IPS DF 6.9 (cell line): ENCODE measurements around the gene RABAC1.

Experiments used
- DNase-seq: peaks from one replicate; pipeline ENCODE4 v3.0.0-alpha.2; 2013; ENCODE audit warnings: low read depth, low spot score
- H3K27ac ChIP-seq: one replicate; pipeline ENCODE4 v1.5.1; 2013; ENCODE audit warnings: low read length, control low read depth
- H3K27me3 ChIP-seq: 2 replicates; pipeline ENCODE4 v1.6.1; 2013; ENCODE audit warnings: mild to moderate bottlenecking, low read length; ENCODE audit not compliant: control insufficient read depth, insufficient read depth
- H3K36me3 ChIP-seq: 2 replicates; pipeline ENCODE4 v1.6.1; 2013; ENCODE audit warnings: low read length; ENCODE audit not compliant: control insufficient read depth, insufficient read depth
- H3K4me1 ChIP-seq: 2 replicates; pipeline ENCODE4 v1.6.1; 2013; ENCODE audit warnings: low read length; ENCODE audit not compliant: control insufficient read depth, insufficient read depth
- H3K4me3 ChIP-seq: 2 replicates; pipeline ENCODE4 v1.5.1; 2013; ENCODE audit warnings: mild to moderate bottlenecking, low read length
- H3K9me3 ChIP-seq: 2 replicates; pipeline ENCODE4 v1.6.1; 2013; ENCODE audit warnings: low read length, inconsistent platforms; ENCODE audit not compliant: control insufficient read depth, insufficient read depth
- WGBS: extraction: QIAGEN DNeasy Blood & Tissue Kit; methylation state at CpG from one replicate; pipeline ENCODE4 v1.1.7; 2013; ENCODE audit warnings: mixed read lengths, missing lambda C conversion rate; ENCODE audit not compliant: insufficient read length, insufficient coverage; 5-methylcytosine and 5-hydroxymethylcytosine counted together

RABAC1 gene

DNA sequence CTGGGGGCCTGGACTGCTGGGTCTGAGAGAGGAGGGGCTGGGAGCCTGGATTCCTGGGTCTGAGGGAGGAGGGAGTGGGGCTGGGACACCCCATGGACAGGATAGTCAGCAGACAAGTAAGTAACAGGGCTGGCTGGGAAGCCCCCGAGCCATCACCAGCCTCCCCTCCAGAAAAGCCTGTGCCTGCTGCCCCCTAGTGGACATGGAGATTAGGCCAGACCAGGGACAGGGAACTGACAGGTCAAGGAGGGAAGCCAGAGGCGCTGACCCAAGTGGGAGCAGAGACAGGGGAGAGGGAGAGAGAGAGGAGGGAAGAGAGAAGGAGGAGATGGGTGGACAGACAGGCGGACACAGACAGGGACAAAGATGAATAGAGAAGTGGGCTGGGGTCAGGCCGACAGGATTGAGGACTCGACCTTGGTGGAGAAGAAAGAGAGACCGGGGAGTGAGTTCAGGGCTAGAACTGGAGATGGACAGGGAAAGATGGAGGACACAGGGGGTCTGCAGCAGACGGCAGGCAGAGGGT, 24.2 kb downstream of the RABAC1 start:
- no peak overlapping the region for H3K27ac ChIP-seq
- no peaks in the 10 kb centered on the region for H3K9me3 ChIP-seq
- no CpG with 5 or more reads among the region's 7 CpGs for WGBS
- DNase-seq = no peak
- H3K36me3 ChIP-seq = no peaks in the 10 kb centered on the region
- H3K4me1 ChIP-seq = peaks cover 4% of the 10 kb centered on the region
- H3K4me3 ChIP-seq = no peak overlapping the region
- peaks cover 66% of the 10 kb centered on the region for H3K27me3 ChIP-seq

DNA sequence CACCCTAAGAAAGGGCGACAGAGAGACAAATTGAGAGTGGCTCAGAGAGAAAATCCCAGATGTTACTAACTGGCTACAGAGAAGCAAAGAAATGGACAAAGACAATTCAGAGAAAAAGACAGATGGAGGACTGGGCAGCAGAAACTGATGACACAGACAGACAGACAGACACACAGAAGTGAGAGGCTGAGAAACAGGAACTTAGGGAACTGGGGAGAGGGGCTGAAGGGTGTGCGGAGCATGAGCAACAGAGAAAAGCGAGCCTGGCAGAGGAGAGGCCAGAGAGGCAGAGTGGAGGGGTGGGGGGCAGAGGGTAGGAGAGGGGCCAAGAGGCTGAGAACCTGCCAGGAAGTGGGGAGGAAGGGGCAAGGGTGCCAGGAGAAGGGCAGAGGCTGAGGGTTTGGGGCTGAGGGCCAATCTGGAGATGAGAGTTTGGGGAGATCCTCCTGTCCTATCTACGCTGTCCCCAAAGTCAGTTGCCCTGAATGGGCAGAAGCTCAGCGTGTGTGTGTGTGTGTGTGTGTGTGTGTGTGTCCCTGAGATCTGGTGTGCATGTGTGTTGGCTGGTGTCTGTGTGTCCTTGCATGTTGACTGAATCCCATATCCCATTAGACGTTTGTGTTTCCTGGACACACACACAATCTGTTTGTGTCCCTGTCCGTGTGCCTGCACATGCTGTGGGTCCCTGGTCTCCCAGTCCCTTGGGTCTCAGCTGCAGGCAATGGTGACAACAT, 25.3 kb downstream of the RABAC1 start:
- Histone ChIP-seq H3K36me3 (no peaks in the 10 kb centered on the region), H3K27ac (no peak overlapping the region), H3K27me3 (peaks cover 74% of the 10 kb centered on the region), H3K4me3 (no peak overlapping the region), H3K4me1 (peaks cover 4% of the 10 kb centered on the region), H3K9me3 (no peaks in the 10 kb centered on the region)
- DNase-seq = no peak
- WGBS = no CpG with 5 or more reads among the region's 7 CpGs

DNA sequence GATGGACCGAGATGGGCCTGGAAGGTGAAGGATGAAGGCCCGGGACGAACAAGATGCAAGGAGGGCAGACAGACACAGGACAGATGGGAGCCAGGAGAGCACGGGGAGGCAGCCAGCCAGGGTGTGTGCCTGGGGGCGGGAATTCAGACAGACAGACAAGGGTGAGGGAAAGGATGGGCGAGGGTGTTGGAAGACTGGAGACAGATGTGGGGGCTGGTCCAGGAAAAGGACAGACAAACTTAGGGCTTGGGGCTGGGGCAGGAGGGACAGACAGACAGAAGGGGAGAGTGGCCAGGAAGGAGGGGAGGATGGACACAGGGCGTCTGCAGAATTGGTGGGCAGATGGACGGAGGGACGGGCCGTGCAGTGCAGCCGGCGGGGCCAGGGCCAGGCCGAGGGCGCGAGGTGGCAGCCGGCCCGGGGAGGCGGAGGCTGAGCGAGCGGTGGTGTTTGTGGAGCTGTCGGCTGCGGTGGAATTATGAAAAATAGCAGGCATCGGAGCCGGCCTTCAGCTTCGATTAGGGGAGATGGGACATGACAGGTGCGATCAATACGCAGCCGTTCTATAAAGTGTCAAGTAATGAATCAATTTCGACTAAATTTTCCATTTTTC, 26.3 kb downstream of the RABAC1 start:
- Histone ChIP-seq H3K4me3 (no peak overlapping the region), H3K36me3 (no peaks in the 10 kb centered on the region), H3K27me3 (peaks cover 80% of the 10 kb centered on the region), H3K4me1 (peaks cover 6% of the 10 kb centered on the region), H3K27ac (no peak overlapping the region), H3K9me3 (no peaks in the 10 kb centered on the region)
- DNase-seq = no peak
- no CpG with 5 or more reads among the region's 29 CpGs for WGBS

DNA sequence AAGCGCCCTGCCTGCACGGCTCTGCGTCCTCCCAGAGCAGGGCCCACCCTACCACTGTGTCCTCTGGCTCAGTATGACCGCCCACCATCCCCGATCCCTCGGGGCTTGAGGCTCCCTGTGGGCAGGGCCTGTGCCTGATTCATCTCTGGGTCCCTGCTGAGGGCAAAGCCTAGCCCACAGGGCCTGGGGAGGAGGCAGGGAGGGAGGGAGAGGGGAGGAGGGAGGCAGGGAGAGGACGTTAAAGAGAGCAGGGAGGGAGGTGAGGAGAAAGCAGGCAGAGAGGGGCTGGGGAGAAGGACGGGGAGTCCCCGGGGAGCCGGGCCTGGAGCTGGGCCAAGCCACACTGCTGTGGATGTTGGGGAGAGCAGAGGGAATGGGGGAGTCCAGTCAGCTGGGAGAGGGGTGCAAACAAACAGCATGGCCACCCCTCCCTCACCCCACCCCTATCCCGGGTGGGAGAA, 26.8 kb downstream of the RABAC1 start:
- Histone ChIP-seq H3K9me3 (no peaks in the 10 kb centered on the region), H3K4me3 (no peak overlapping the region), H3K4me1 (peaks cover 6% of the 10 kb centered on the region), H3K27ac (no peak overlapping the region), H3K36me3 (no peaks in the 10 kb centered on the region), H3K27me3 (peaks cover 82% of the 10 kb centered on the region)
- WGBS = no CpG with 5 or more reads among the region's 11 CpGs
- no peak for DNase-seq

DNA sequence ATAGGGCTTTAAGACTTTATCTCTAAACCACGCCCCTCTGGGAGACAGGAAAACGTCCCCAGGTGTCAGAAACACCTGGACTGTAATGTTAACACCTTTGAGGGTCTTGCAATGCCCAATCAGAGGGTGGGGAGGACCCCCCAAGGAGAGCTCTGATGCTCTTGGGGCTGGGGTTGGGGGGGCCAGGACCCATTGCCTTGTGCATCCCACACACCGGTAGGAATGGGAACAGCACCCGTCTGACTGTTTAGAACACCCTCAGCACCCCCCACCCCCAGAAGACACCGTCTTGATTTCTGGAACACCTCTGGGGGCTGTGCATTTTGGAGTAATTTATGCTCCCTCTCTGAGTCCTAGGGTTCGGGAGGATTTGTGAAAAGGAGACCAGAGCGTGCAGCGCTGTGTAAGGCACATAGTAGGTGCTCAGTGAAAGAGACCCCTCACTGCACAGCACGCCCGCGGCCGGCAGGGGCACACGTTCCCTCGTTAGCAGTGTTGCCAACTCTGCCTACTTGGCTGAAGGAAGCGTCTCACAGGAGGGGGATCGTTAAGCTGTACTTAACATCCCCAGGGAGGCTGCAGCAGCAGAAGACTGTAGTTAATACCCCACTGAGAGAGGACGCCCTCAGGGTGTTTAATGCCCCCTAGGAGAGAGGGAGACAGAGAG, 28.1 kb downstream of the RABAC1 start:
- Histone ChIP-seq H3K36me3 (no peaks in the 10 kb centered on the region), H3K9me3 (no peaks in the 10 kb centered on the region), H3K27me3 (peaks cover 86% of the 10 kb centered on the region), H3K4me3 (no peak overlapping the region), H3K27ac (no peak overlapping the region), H3K4me1 (peaks cover 6% of the 10 kb centered on the region)
- DNase-seq = peak; percentile 71
- WGBS = no CpG with 5 or more reads among the region's 17 CpGs

DNA sequence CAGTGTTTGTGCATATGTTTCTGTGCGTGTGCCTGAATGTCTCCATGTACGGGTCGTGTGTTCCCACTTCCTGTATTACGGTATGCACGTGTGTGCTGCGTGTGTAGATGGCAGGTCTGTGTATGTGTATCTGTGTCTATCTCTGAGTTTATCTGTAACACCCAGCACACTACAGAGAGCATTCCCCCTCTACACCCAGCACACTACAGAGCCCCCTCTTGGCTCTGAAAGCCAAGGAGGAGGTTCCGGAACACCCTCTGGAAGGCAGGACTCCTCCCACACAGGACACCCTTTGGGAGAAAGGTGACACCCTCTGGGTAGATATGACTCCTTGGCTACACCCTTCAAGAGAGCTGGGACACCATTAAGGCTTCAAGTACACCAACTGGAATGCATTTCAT, 28.8 kb downstream of the RABAC1 start:
- Histone ChIP-seq H3K36me3 (no peaks in the 10 kb centered on the region), H3K27me3 (peaks cover 90% of the 10 kb centered on the region), H3K4me1 (peaks cover 6% of the 10 kb centered on the region), H3K9me3 (no peaks in the 10 kb centered on the region), H3K4me3 (no peak overlapping the region), H3K27ac (no peak overlapping the region)
- WGBS = no CpG with 5 or more reads among the region's 7 CpGs
- DNase-seq = no peak

DNA sequence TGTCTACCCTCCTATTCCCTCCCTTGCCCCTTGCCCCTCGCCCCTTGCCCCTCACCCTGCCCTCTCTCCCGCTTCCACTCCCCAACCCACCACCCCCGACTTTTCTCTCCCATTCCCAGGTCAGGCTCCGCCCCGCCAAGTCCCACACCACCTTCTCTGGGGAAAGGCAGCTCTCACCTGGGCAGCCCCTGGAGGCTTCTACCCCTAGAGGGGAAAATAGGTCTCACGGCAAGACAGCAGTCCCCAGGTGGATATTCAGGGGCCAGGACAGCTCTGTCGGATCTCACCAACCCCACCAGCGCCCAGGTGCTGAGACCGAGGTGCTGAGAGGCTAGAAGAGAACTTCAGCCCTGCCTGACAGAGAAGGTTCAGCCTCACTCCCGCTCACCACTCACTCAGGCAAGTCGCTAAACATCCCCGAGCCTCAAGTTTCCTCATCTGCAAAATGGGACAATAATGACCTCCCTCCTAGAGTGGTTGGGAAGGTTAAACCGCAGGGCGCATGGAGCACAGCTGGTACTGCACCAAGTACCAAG, 29.5 kb downstream of the RABAC1 start:
- Histone ChIP-seq H3K27ac (no peak overlapping the region), H3K4me1 (peaks cover 6% of the 10 kb centered on the region)

DNA sequence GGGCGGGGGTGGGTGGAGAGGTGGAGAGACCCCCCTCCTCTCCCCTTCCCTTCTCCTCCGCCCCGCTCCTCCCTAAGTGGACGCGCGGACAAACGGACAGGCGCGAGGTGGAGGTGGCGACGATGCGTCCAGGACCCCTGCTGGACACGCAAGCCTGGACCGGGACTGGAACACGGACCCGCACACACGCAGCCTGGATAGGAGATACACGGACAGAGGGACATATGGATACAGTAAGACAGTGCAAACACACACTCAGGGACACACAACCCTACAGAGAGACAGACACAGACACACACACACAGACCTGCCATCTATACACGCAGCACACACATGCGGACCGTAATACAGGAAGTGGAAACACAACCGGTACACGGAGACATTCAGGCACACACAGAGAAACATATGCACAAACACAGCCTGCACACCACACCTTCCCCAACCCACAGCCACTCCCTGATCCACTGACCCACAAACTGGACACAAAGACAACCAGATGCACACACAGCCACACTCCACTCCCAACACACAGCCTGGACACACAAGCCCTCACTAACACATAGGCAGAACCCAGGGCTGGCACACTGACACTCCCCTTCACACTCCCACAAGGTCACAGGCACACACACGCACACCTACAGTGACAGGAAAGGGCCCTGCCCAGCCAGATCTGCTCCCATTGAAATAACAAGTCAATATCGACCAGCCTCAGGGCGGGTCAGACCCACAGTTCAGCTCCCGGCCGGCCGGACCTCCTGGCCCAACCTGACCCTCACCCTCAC, 30.2 kb downstream of the RABAC1 start:
- Histone ChIP-seq H3K9me3 (no peaks in the 10 kb centered on the region), H3K27ac (no peak overlapping the region), H3K36me3 (no peaks in the 10 kb centered on the region), H3K4me3 (no peak overlapping the region), H3K27me3 (peaks cover 93% of the 10 kb centered on the region), H3K4me1 (peaks cover 6% of the 10 kb centered on the region)
- DNase-seq = no peak
- WGBS = no CpG with 5 or more reads among the region's 29 CpGs

More for the DNA sequence above, 29.5 kb downstream of the RABAC1 start:
- Histone ChIP-seq H3K9me3 (no peaks in the 10 kb centered on the region), H3K4me3 (no peak overlapping the region), H3K36me3 (no peaks in the 10 kb centered on the region), H3K27me3 (peaks cover 93% of the 10 kb centered on the region)
- no peak for DNase-seq
- no CpG with 5 or more reads among the region's 14 CpGs for WGBS

DNA sequence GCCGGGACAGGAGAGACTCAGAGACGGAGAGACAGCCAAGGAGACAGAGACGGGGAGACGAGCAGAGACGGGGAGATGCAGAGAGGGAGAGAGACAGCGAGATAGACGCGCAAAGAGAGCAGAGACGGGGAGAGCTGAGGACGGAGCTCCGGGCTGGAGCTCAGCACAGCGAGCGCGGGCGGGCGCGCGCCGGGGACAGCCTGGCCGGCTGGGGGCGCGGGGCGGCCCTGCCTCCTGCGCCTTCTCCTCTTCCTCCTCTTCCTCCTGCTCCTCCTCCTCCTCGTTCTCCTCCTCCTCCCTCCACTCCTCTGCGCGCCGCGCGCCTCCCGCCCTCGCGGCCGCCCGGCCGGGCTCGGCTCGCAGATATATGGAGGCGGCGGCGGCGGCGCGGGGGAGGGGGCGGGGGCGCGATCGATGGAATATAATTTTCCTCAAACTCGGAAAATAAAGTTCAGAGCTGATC, 30.9 kb downstream of the RABAC1 start, which contains the start of gene ERFL:
Gene ERFL (minus strand): TSS at position 229 of the 463 bp plus-strand sequence. CDS start 15,530 bp downstream, outside the sequence.
- no peak within 1 kb of the TSS for H3K27ac ChIP-seq
- H3K27me3 ChIP-seq = peaks cover 90% of the 10 kb centered on the region
- peaks cover 6% of the 10 kb centered on the region for H3K4me1 ChIP-seq
- DNase-seq = no peak
- WGBS = no CpG with 5 or more reads among the region's 49 CpGs
- no peaks in the 10 kb centered on the region for H3K9me3 ChIP-seq
- no peaks in the 10 kb centered on the region for H3K36me3 ChIP-seq
- peak within 1 kb of the TSS; percentile 29; the same call in 1 of the 2 replicates for H3K4me3 ChIP-seq
